Measurements from ENCODE around the gene SNX5.

DNA sequence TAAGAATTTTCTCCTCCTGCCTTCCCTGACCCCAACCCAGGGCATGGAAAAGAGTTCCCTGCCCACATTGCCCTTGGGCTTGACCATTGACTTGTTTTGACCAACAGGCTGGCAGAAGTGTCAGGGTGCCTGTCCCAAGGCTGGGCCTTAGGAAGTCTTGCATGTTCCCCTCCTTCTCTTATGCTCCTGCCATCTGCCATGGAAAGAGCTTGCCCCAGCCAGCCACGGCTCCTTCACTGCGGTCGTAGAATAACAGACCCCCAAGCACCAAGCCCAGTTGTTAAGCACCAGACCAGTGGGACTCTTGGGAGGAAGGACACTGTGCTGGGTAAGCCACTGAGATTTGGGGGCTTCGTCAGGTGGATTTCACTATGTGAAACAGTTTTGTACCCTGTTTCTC, 53.6 kb downstream of the SNX5 start:
- TF ChIP-seq POLR2A (IDR thresholded peaks at IDR 0.05) = no peak
- TF ChIP-seq, protein P1, sequence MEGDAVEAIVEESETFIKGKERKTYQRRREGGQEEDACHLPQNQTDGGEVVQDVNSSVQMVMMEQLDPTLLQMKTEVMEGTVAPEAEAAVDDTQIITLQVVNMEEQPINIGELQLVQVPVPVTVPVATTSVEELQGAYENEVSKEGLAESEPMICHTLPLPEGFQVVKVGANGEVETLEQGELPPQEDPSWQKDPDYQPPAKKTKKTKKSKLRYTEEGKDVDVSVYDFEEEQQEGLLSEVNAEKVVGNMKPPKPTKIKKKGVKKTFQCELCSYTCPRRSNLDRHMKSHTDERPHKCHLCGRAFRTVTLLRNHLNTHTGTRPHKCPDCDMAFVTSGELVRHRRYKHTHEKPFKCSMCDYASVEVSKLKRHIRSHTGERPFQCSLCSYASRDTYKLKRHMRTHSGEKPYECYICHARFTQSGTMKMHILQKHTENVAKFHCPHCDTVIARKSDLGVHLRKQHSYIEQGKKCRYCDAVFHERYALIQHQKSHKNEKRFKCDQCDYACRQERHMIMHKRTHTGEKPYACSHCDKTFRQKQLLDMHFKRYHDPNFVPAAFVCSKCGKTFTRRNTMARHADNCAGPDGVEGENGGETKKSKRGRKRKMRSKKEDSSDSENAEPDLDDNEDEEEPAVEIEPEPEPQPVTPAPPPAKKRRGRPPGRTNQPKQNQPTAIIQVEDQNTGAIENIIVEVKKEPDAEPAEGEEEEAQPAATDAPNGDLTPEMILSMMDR (IDR thresholded peaks at IDR 0.05) = no peak
